Measurements from ENCODE around the gene GOLGA6B.

GRCh38 chr15:72680931-72681330, 26.4 kb downstream of the GOLGA6B start:
- TF ChIP-seq CTCF (IDR thresholded peaks at IDR 0.05) (no peak), POLR2A (IDR thresholded peaks at IDR 0.05) (no peak)
